Nephron (organoid): ENCODE results near the gene SLC6A17.

Experiments used
- H3K27ac Mint-ChIP-seq, 3 experiments: 2 replicates each; pipeline ENCODE4 v1.8.0; 2020; ENCODE audit warnings: mixed read lengths in 3 of 3, mild to moderate bottlenecking in 2 of 3, moderate library complexity in 1 of 3
- H3K27me3 Mint-ChIP-seq: 2 replicates; pipeline ENCODE4 v1.8.0; 2021; ENCODE audit warnings: low read depth, mild to moderate bottlenecking, moderate library complexity, mixed read lengths
- H3K36me3 Mint-ChIP-seq: 2 replicates; pipeline ENCODE4 v1.8.0; 2020; ENCODE audit warnings: low read depth, mixed read lengths
- H3K4me1 Mint-ChIP-seq: 2 replicates; pipeline ENCODE4 v1.8.0; 2020; ENCODE audit warnings: mixed read lengths
- H3K4me3 Mint-ChIP-seq, 3 experiments: 2 replicates each; pipeline ENCODE4 v1.8.0; 2020; ENCODE audit warnings: mild to moderate bottlenecking in 3 of 3, mixed read lengths in 3 of 3, moderate library complexity in 2 of 3
- H3K9me3 Mint-ChIP-seq: 2 replicates; pipeline ENCODE4 v1.8.0; 2020; ENCODE audit warnings: mixed read lengths
- CTCF ChIP-seq, 3 experiments: fragments of 200-600 bp; sonication (generic); IDR thresholded peaks; one replicate each; pipeline ENCODE4 v1.5.0; 2021; ENCODE audit warnings: antibody characterized with exemption in 3 of 3; ENCODE audit not compliant: unreplicated experiment in 3 of 3

SLC6A17 gene

GRCh38 chr1:110196917-110197765 lies 46.8 kb downstream of the SLC6A17 start:
- no peak overlapping the region for H3K27ac Mint-ChIP-seq
- no peaks in the 10 kb centered on the region for H3K4me1 Mint-ChIP-seq
- H3K9me3 Mint-ChIP-seq, result no peaks in the 10 kb centered on the region
- H3K4me3 Mint-ChIP-seq, result no peak overlapping the region
- H3K27me3 Mint-ChIP-seq, result peaks cover 34% of the 10 kb centered on the region
- no peaks in the 10 kb centered on the region for H3K36me3 Mint-ChIP-seq
- peak; percentile 89 to 94 (median 92) for TF ChIP-seq CTCF (IDR thresholded peaks at IDR 0.05; ENCODE audit: unreplicated experiment in 3 of 3)

- Mint-ChIP-seq H3K27ac (no peak overlapping the region), H3K4me3 (no peak overlapping the region), H3K4me1 (no peaks in the 10 kb centered on the region), H3K36me3 (no peaks in the 10 kb centered on the region), H3K27me3 (peaks cover 28% of the 10 kb centered on the region), H3K9me3 (no peaks in the 10 kb centered on the region)
- no peak for TF ChIP-seq CTCF (IDR thresholded peaks at IDR 0.05; ENCODE audit: unreplicated experiment in 3 of 3)
Observed at GRCh38 chr1:110197905-110198629, 47.8 kb downstream of the SLC6A17 start.

GRCh38 chr1:110198746-110199145 lies 48.5 kb downstream of the SLC6A17 start:
- Mint-ChIP-seq H3K27ac (no peak overlapping the region), H3K36me3 (no peaks in the 10 kb centered on the region), H3K4me1 (no peaks in the 10 kb centered on the region), H3K9me3 (no peaks in the 10 kb centered on the region), H3K27me3 (peaks cover 22% of the 10 kb centered on the region), H3K4me3 (no peak overlapping the region)
- no peak for TF ChIP-seq CTCF (IDR thresholded peaks at IDR 0.05; ENCODE audit: unreplicated experiment in 3 of 3)

GRCh38 chr1:110200190-110200589 lies 49.9 kb downstream of the SLC6A17 start:
- Mint-ChIP-seq H3K4me1 (no peaks in the 10 kb centered on the region), H3K27me3 (peaks cover 34% of the 10 kb centered on the region), H3K4me3 (no peak overlapping the region), H3K27ac (no peak overlapping the region), H3K9me3 (no peaks in the 10 kb centered on the region), H3K36me3 (no peaks in the 10 kb centered on the region)
- no peak for TF ChIP-seq CTCF (IDR thresholded peaks at IDR 0.05; ENCODE audit: unreplicated experiment in 3 of 3)

GRCh38 chr1:110200666-110201065 lies 50.4 kb downstream of the SLC6A17 start:
- no peak for TF ChIP-seq CTCF (IDR thresholded peaks at IDR 0.05; ENCODE audit: unreplicated experiment in 3 of 3)
- H3K27me3 Mint-ChIP-seq, result peaks cover 37% of the 10 kb centered on the region
- no peaks in the 10 kb centered on the region for H3K9me3 Mint-ChIP-seq
- no peaks in the 10 kb centered on the region for H3K4me1 Mint-ChIP-seq
- no peaks in the 10 kb centered on the region for H3K36me3 Mint-ChIP-seq
- H3K27ac Mint-ChIP-seq, result no peak overlapping the region
- no peak overlapping the region for H3K4me3 Mint-ChIP-seq
